OCI-LY3 (cell line): ENCODE results near the gene DIO1.

Source experiments
- H2AFZ ChIP-seq: fragments of 200-600, 300-600 bp; shearing (Covaris generic); 2 replicates; pipeline ENCODE4 v1.6.0; 2014; ENCODE audit warnings: antibody characterized with exemption, low read depth, low read length
- H3K27ac ChIP-seq: fragments of 200-600, 300-600 bp; sonication (generic); 2 replicates; pipeline ENCODE4 v1.5.1; 2014; ENCODE audit warnings: mild to moderate bottlenecking, low read length, moderate library complexity, mixed read lengths
- H3K27me3 ChIP-seq: fragments of 200-600, 300-600 bp; sonication (generic); 2 replicates; pipeline ENCODE4 v1.6.1; 2014; ENCODE audit warnings: low read depth, low read length, mixed read lengths
- H3K36me3 ChIP-seq: fragments of 200-600, 300-600 bp; sonication (generic); replicated peaks from 2 replicates; pipeline ENCODE3; 2014; ENCODE audit warnings: low read depth, low read length, mixed read lengths
- H3K4me1 ChIP-seq: fragments of 300-600, 200-600 bp; sonication (generic); 2 replicates; pipeline ENCODE4 v1.6.1; 2014; ENCODE audit warnings: low read length, mixed read lengths
- H3K4me2 ChIP-seq: fragments of 200-600, 300-600 bp; sonication (generic); 2 replicates; pipeline ENCODE4 v1.6.1; 2014; ENCODE audit warnings: low read length, mixed read lengths
- H3K4me3 ChIP-seq: fragments of 300-600, 200-600 bp; sonication (generic); 2 replicates; pipeline ENCODE4 v1.5.1; 2014; ENCODE audit warnings: antibody characterized with exemption, mild to moderate bottlenecking, low read length, moderate library complexity
- H3K79me2 ChIP-seq: fragments of 300-600, 200-600 bp; shearing (Covaris generic); 2 replicates; pipeline ENCODE4 v1.6.1; 2014; ENCODE audit warnings: mild to moderate bottlenecking, low read length, mixed read lengths
- H3K9ac ChIP-seq: fragments of 300-600, 200-600 bp; shearing (Covaris generic); 2 replicates; pipeline ENCODE4 v1.6.0; 2014; ENCODE audit warnings: mild to moderate bottlenecking, low read length, moderate library complexity
- H3K9me3 ChIP-seq: fragments of 200-600, 300-600 bp; shearing (Covaris generic); 2 replicates; pipeline ENCODE4 v1.6.1; 2014; ENCODE audit warnings: low read length, mixed read lengths; ENCODE audit not compliant: insufficient read depth
- H4K20me1 ChIP-seq: fragments of 200-600, 300-600 bp; sonication (generic); 2 replicates; pipeline ENCODE4 v1.6.1; 2016; ENCODE audit warnings: low read length, mixed read lengths; ENCODE audit not compliant: insufficient read depth
- EZH2phosphoT487 ChIP-seq: fragments of 200-600 bp; shearing (Covaris generic); IDR thresholded peaks from 2 replicates; pipeline ENCODE4 v1.6.1; 2018; ENCODE audit warnings: antibody characterized with exemption, mixed run types, low read depth
- TF ChIP-seq, protein P1 (sequence below): fragments of 200-600, 300-600 bp; sonication (generic); IDR thresholded peaks from 2 replicates; pipeline ENCODE4 v1.5.1; 2014; ENCODE audit warnings: antibody characterized with exemption, low read length, low read depth

Gene DIO1

GRCh38 chr1:53943490-53944043 is 49.6 kb downstream of the DIO1 start:
- no peak for TF ChIP-seq EZH2phosphoT487
- TF ChIP-seq, protein P1, sequence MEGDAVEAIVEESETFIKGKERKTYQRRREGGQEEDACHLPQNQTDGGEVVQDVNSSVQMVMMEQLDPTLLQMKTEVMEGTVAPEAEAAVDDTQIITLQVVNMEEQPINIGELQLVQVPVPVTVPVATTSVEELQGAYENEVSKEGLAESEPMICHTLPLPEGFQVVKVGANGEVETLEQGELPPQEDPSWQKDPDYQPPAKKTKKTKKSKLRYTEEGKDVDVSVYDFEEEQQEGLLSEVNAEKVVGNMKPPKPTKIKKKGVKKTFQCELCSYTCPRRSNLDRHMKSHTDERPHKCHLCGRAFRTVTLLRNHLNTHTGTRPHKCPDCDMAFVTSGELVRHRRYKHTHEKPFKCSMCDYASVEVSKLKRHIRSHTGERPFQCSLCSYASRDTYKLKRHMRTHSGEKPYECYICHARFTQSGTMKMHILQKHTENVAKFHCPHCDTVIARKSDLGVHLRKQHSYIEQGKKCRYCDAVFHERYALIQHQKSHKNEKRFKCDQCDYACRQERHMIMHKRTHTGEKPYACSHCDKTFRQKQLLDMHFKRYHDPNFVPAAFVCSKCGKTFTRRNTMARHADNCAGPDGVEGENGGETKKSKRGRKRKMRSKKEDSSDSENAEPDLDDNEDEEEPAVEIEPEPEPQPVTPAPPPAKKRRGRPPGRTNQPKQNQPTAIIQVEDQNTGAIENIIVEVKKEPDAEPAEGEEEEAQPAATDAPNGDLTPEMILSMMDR = no peak

GRCh38 chr1:53944469-53945182 is 50.6 kb downstream of the DIO1 start:
- Histone ChIP-seq H4K20me1 (no peaks in the 10 kb centered on the region), H3K4me3 (peak overlapping the region; percentile 86), H3K27me3 (no peaks in the 10 kb centered on the region), H3K36me3 (no peaks in the 10 kb centered on the region), H2AFZ (no peak overlapping the region), H3K4me2 (peak overlapping the region; percentile 99), H3K9me3 (no peaks in the 10 kb centered on the region), H3K9ac (peak overlapping the region; percentile 90), H3K27ac (peak overlapping the region; percentile 55; the same call in 1 of the 2 replicates), H3K4me1 (peaks cover 18% of the 10 kb centered on the region), H3K79me2 (peaks cover 29% of the 10 kb centered on the region)
- no peak for TF ChIP-seq EZH2phosphoT487
- TF ChIP-seq, protein P1 = no peak

More at GRCh38 chr1:53943490-53944043, 49.6 kb downstream of the DIO1 start:
- H3K4me3 ChIP-seq = no peak overlapping the region
- no peaks in the 10 kb centered on the region for H3K36me3 ChIP-seq
- H3K9ac ChIP-seq = no peak overlapping the region
- H3K27ac ChIP-seq = no peak overlapping the region
- peaks cover 29% of the 10 kb centered on the region for H3K79me2 ChIP-seq
- no peaks in the 10 kb centered on the region for H3K9me3 ChIP-seq
- no peaks in the 10 kb centered on the region for H3K27me3 ChIP-seq
- H4K20me1 ChIP-seq = no peaks in the 10 kb centered on the region
- H3K4me2 ChIP-seq = peak overlapping the region; percentile 99
- H3K4me1 ChIP-seq = peaks cover 18% of the 10 kb centered on the region
- H2AFZ ChIP-seq = no peak overlapping the region

- Histone ChIP-seq H3K4me1 (peaks cover 18% of the 10 kb centered on the region), H3K9ac (peak overlapping the region; percentile 90), H3K4me3 (peak overlapping the region; percentile 86), H3K79me2 (peaks cover 29% of the 10 kb centered on the region), H4K20me1 (no peaks in the 10 kb centered on the region), H3K27ac (peak overlapping the region; percentile 55), H3K9me3 (no peaks in the 10 kb centered on the region), H3K27me3 (no peaks in the 10 kb centered on the region), H3K36me3 (no peaks in the 10 kb centered on the region), H3K4me2 (peak overlapping the region; percentile 99), H2AFZ (peak overlapping the region; percentile 56; the same call in 1 of the 2 replicates)
- TF ChIP-seq, protein P1 = no peak
- no peak for TF ChIP-seq EZH2phosphoT487
These were observed 51.1 kb downstream of the DIO1 start for GRCh38 chr1:53945183-53945432.

- H3K27me3 ChIP-seq = no peaks in the 10 kb centered on the region
- peak within 1 kb of the TSS; percentile 90 for H3K9ac ChIP-seq
- H4K20me1 ChIP-seq = no peaks in the 10 kb centered on the region
- peaks cover 29% of the 10 kb centered on the region for H3K79me2 ChIP-seq
- H2AFZ ChIP-seq = peak within 1 kb of the TSS; percentile 56; the same call in 1 of the 2 replicates
- TF ChIP-seq, protein P1 = no peak
- no peak for TF ChIP-seq EZH2phosphoT487
- H3K4me3 ChIP-seq = peak within 1 kb of the TSS; percentile 86
- H3K36me3 ChIP-seq = no peaks in the 10 kb centered on the region
- H3K9me3 ChIP-seq = no peaks in the 10 kb centered on the region
- peak within 1 kb of the TSS; percentile 99 for H3K4me2 ChIP-seq
- peaks cover 18% of the 10 kb centered on the region for H3K4me1 ChIP-seq
- peak within 1 kb of the TSS; percentile 60 for H3K27ac ChIP-seq
These were observed 51.7 kb downstream of the DIO1 start, which contains the start of gene IFT25 for GRCh38 chr1:53945433-53946251. IFT25 (minus strand) TSS chr1:53945699; CDS start chr1:53940082, 5,617 bp downstream.
